ENCODE measurements around the gene MPHOSPH8. TPM values are rescaled to one million over a fixed set of nuclear protein-coding genes. Genes with fewer than 3 reads are reported as not detected.
A peak's percentile ranks its signal among the peaks of the same experiment; 100 is the strongest.
"Not testable (repeated sequence)": the region's sequence is repeated elsewhere in the genome, so short reads cannot be mapped to it uniquely, and the experiment has no call there.

Gene MPHOSPH8
- total RNA-seq, 4 donors from 2014 or later, result 25.8 to 62.7 (median 48.6) TPM

DNA sequence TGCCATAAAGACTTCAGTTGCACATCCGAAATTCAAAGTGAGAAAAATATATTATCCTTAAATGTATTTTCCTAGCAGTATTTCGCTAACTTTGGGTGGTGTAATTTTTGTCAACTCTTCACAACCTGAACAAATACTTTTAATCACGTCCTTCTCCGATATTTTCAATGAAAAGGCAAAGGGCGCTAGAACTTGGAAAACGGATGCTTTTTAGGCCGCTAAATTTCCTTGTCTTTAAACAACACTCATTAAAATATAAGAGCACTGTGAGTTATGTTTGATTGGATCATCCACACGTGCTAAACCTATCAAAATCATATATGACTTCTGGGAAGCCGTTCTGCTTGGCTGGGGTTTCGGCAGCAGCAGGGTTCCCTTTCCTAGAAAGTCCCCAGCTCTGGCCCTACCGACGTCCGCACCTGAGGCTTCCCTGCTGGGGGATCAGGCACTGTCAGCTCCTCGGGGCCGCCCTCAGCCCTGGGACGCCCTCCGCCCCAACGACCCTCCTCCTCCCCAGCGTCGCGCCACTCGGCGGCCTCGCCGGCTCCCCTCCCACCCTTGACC is 462 bp upstream of the MPHOSPH8 start:
- peak overlapping the region; percentile 44 to 81 (median 64) for H3K4me3 ChIP-seq
- peaks cover 16 to 35% (median 19%) of the 10 kb centered on the region in 4 donors for H3K4me1 ChIP-seq
- WGBS, 2 donors (ENCODE audit: low coverage in 1 of 2), result 12 to 33% methylated on average over 8 to 25 of the region's 25 CpGs
- no peaks in the 10 kb centered on the region for H3K36me3 ChIP-seq
- intact Hi-C loops (cut with DNase I; ENCODE audit: low total_unique reads) (no loop called here), in situ Hi-C loops (cut with MboI; ENCODE audit: low pct_ligation_motif_present in 1 of 4, low pct_unique_long_range_greater_than_20kb in 1 of 4, low sequenced_read_pairs in 3 of 4) (no loop called here)
- TF ChIP-seq, protein P1, sequence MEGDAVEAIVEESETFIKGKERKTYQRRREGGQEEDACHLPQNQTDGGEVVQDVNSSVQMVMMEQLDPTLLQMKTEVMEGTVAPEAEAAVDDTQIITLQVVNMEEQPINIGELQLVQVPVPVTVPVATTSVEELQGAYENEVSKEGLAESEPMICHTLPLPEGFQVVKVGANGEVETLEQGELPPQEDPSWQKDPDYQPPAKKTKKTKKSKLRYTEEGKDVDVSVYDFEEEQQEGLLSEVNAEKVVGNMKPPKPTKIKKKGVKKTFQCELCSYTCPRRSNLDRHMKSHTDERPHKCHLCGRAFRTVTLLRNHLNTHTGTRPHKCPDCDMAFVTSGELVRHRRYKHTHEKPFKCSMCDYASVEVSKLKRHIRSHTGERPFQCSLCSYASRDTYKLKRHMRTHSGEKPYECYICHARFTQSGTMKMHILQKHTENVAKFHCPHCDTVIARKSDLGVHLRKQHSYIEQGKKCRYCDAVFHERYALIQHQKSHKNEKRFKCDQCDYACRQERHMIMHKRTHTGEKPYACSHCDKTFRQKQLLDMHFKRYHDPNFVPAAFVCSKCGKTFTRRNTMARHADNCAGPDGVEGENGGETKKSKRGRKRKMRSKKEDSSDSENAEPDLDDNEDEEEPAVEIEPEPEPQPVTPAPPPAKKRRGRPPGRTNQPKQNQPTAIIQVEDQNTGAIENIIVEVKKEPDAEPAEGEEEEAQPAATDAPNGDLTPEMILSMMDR (IDR thresholded peaks at IDR 0.05), result no peak
- TF ChIP-seq POLR2A (IDR thresholded peaks at IDR 0.05), result no peak
- no peak for TF ChIP-seq EP300 (IDR thresholded peaks at IDR 0.05; ENCODE audit: low read depth)
- TF ChIP-seq POLR2AphosphoS5 (IDR thresholded peaks at IDR 0.05), result no peak
- peak overlapping the region; percentile 90 to 96 (median 94) for H3K27ac ChIP-seq
- DNase-seq, result no peak
- H3K9me3 ChIP-seq, result no peaks in the 10 kb centered on the region
- H3K27me3 ChIP-seq, result no peaks in the 10 kb centered on the region

DNA sequence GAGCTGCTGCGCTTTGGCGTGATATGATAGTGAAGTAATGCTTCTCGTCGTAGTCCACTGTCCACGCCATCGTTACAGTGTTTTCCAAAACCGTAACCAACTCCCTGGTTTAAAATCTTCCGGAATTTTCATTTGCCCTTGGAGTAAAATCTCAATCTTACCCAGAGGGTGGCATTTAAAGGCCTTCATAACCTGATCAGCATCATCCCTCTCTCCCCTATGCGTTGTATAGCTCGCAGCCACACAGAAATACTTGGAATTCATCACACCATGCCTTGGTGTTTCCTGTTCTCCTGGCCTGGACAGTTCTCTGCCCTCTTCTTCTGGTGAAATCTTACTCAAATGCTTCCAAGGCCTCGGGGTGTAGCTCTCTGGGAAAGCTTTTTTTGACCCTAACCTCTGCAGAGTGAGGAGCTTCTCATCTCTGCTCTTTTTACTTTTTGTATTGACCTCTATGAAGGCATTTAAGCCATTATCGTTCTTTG is 839 bp downstream of the MPHOSPH8 start:
- in situ Hi-C loops (cut with MboI; ENCODE audit: low pct_ligation_motif_present in 1 of 4, low pct_unique_long_range_greater_than_20kb in 1 of 4, low sequenced_read_pairs in 3 of 4) (no loop called here), intact Hi-C loops (cut with DNase I; ENCODE audit: low total_unique reads) (no loop called here)
- H3K4me3 ChIP-seq, result peak overlapping the region; percentile 63 to 81 (median 72)
- no peaks in the 10 kb centered on the region for H3K27me3 ChIP-seq
- DNase-seq, result no peak
- H3K36me3 ChIP-seq, result no peaks in the 10 kb centered on the region
- H3K9me3 ChIP-seq, result no peaks in the 10 kb centered on the region
- no peak for TF ChIP-seq EP300 (IDR thresholded peaks at IDR 0.05; ENCODE audit: low read depth)
- TF ChIP-seq POLR2AphosphoS5 (IDR thresholded peaks at IDR 0.05), result no peak
- no peak for TF ChIP-seq POLR2A (IDR thresholded peaks at IDR 0.05)
- TF ChIP-seq, protein P1 (IDR thresholded peaks at IDR 0.05), result no peak
- peak overlapping the region; percentile 90 to 96 (median 94) for H3K27ac ChIP-seq
- H3K4me1 ChIP-seq, result peaks cover 16 to 35% (median 20%) of the 10 kb centered on the region in 4 donors
- WGBS, 2 donors (ENCODE audit: low coverage in 1 of 2), result 0 to 1% methylated on average over 4 to 12 of the region's 12 CpGs

DNA sequence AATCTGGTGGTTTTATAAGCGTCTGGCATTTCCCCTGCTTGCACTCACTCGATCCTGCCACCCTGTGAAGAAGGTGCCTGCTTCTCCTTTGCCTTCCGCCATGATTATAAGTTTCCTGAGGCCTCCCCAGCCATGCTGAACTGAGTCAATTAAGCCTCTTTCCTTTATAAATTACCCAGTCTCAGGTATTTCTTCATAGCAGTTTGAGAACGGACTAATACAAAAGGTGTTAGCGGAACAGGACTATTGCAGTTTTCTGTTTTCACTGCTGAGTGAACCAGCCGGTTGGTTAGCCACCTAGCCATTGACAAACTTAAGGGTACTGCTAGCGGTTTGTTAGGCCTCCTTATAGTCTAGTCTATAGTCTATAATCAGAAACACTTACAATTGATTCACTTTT is 2.5 kb downstream of the MPHOSPH8 start:
- H3K9me3 ChIP-seq; DNase-seq; H3K27ac ChIP-seq; H3K27me3 ChIP-seq; H3K36me3 ChIP-seq; intact Hi-C loops (cut with DNase I; ENCODE audit: low total_unique reads); H3K4me3 ChIP-seq; in situ Hi-C loops (cut with MboI; ENCODE audit: low pct_ligation_motif_present in 1 of 4, low pct_unique_long_range_greater_than_20kb in 1 of 4, low sequenced_read_pairs in 3 of 4): not testable (repeated sequence)
- 86 to 93% methylated on average over 7 of the region's 7 CpGs for WGBS, 2 donors (ENCODE audit: low coverage in 1 of 2)
- peaks cover 16 to 35% (median 20%) of the 10 kb centered on the region in 4 donors for H3K4me1 ChIP-seq

DNA sequence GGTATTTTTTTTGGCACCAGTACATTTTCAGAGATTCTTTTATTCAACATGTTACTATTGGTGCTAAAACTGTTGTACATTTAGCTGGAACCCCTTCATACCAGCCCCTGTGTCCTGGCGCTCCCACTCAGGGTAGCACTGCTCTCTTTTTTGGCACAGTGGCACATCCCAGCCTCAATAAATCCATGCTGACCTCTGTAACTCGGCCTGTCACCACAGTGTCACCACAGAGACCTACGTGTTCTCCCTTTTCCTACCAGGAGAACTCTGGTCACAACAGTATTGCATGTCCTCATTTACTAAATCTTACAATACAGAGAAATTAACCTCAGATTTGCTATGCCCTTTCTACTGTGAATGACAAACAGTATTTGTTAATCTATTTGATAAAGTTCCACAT is 10.2 kb downstream of the MPHOSPH8 start:
- H3K4me3 ChIP-seq, result no peak overlapping the region

More for the DNA sequence above, 10.2 kb downstream of the MPHOSPH8 start:
- Histone ChIP-seq H3K36me3 (peaks cover 0 to 38% (median 18%) of the 10 kb centered on the region in 4 donors), H3K9me3 (no peaks in the 10 kb centered on the region), H3K4me1 (peaks cover 0 to 5% (median 0%) of the 10 kb centered on the region in 4 donors), H3K27ac (no peak overlapping the region), H3K27me3 (no peaks in the 10 kb centered on the region)
- 83 to 94% methylated on average over 1 to 3 of the region's 3 CpGs for WGBS, 2 donors (ENCODE audit: low coverage in 1 of 2)
- DNase-seq, result no peak
- TF ChIP-seq EP300 (IDR thresholded peaks at IDR 0.05; ENCODE audit: low read depth) (no peak), POLR2A (IDR thresholded peaks at IDR 0.05) (no peak), POLR2AphosphoS5 (IDR thresholded peaks at IDR 0.05) (no peak)
- TF ChIP-seq, protein P1 (IDR thresholded peaks at IDR 0.05), result no peak
- intact Hi-C loops (cut with DNase I; ENCODE audit: low total_unique reads), result no loop called here
- in situ Hi-C loops (cut with MboI; ENCODE audit: low pct_ligation_motif_present in 1 of 4, low pct_unique_long_range_greater_than_20kb in 1 of 4, low sequenced_read_pairs in 3 of 4), result no loop called here

Data from transverse colon (tissue), 4 donors.